Mammary epithelial cell (primary cell): ENCODE data around the gene CCN2.

Experiments used
- CTCF ChIP-seq, 2 donors: IDR thresholded peaks in 1 of 2; conservative IDR thresholded peaks in 1 of 2; 2 replicates each; pipeline ENCODE4 v1.5.1; 2011 to 2012; ENCODE audit warnings: inconsistent platforms in 2 of 2, low read length in 2 of 2, mild to moderate bottlenecking in 2 of 2, control low read depth in 1 of 2, low read depth in 1 of 2; ENCODE audit not compliant: insufficient read depth in 1 of 2; ENCODE audit errors: extremely low read depth in 1 of 2
- EZH2 ChIP-seq: IDR thresholded peaks from 2 replicates; pipeline ENCODE4 v1.6.1; 2012; ENCODE audit warnings: low read length, inconsistent platforms, borderline replicate concordance

- TF ChIP-seq CTCF (conservative IDR thresholded peaks at IDR 0.05 in 1 of 2, IDR thresholded peaks at IDR 0.05 in 1 of 2; ENCODE audit: extremely low read depth in 1 of 2, insufficient read depth in 1 of 2, low read depth in 1 of 2, low read length in 2 of 2) (no peak), EZH2 (no peak)
Observed at GRCh38 chr6:131966443-131966842, 15.3 kb upstream of the CCN2 start.
